Transverse colon (tissue), 4 donors: ENCODE data around the gene IFI27. TPM values are rescaled to one million over a fixed set of nuclear protein-coding genes. Genes with fewer than 3 reads are reported as not detected.

Source experiments
- DNase-seq: peaks from one replicate; pipeline ENCODE4 v3.0.0-alpha.2; 2019
- H3K27ac ChIP-seq, 4 donors: fragments of 200-600 bp; sonication (generic); 2 replicates each; pipeline ENCODE4 v1.5.1; 2016 to 2018; ENCODE audit warnings: inconsistent platforms in 4 of 4
- H3K27me3 ChIP-seq: fragments of 200-600 bp; sonication (generic); 2 replicates; pipeline ENCODE4 v1.5.1; 2017; ENCODE audit warnings: inconsistent platforms
- H3K36me3 ChIP-seq, 4 donors: fragments of 200-600 bp; sonication (generic); 2 replicates each; pipeline ENCODE4 v1.5.1; 2017 to 2019; ENCODE audit warnings: inconsistent platforms in 4 of 4
- H3K4me1 ChIP-seq, 4 donors: fragments of 200-600 bp; sonication (generic); 2 replicates each; pipeline ENCODE4 v1.5.1; 2017 to 2020; ENCODE audit warnings: inconsistent platforms in 4 of 4
- H3K4me3 ChIP-seq, 4 donors: fragments of 200-600 bp; sonication (generic); 1 replicate in 1 of 4; 2 replicates in 3 of 4; pipeline versions ENCODE4 v1.5.1 to v1.6.1; 2017 to 2019; ENCODE audit warnings: inconsistent platforms in 4 of 4
- H3K9me3 ChIP-seq, 2 donors: fragments of 200-600 bp; sonication (generic); 2 replicates each; pipeline ENCODE4 v1.5.1; 2017 to 2019; ENCODE audit warnings: inconsistent platforms in 2 of 2
- EP300 ChIP-seq: sonication (generic); formaldehyde crosslinking; IDR thresholded peaks from one replicate; pipeline ENCODE4 v1.6.1; 2017; ENCODE audit warnings: antibody characterized with exemption, low read depth
- POLR2A ChIP-seq: fragments of 450-650 bp; IDR thresholded peaks from one replicate; pipeline ENCODE4 v1.6.1; 2016; ENCODE audit warnings: antibody characterized with exemption, mild to moderate bottlenecking, moderate library complexity
- POLR2AphosphoS5 ChIP-seq, 3 donors: sonication (generic); formaldehyde crosslinking; IDR thresholded peaks; one replicate each; pipeline ENCODE4 v1.6.1; 2016; ENCODE audit warnings: antibody characterized with exemption in 3 of 3
- WGBS, 2 donors: methylation state at CpG; one replicate each; pipeline ENCODE4 v1.1.5; 2018; ENCODE audit warnings: low coverage in 1 of 2; 5-methylcytosine and 5-hydroxymethylcytosine counted together
- in situ Hi-C, 4 donors: fragments of 200-750 bp; cut with MboI; loops; one replicate each; pipeline versions ENCODE4 v1.15.0 to v1.15.1; 2017; ENCODE audit warnings: low sequenced_read_pairs in 3 of 4, low pct_ligation_motif_present in 1 of 4, low pct_unique_long_range_greater_than_20kb in 1 of 4
- intact Hi-C: fragments of 100-400 bp; cut with DNase I; formaldehyde crosslinking; loops from one replicate; pipeline ENCODE4 v1.15.1; 2023; ENCODE audit warnings: low total_unique reads
- total RNA-seq, 4 donors: library from RNA; depleted of rRNA; stranded (reverse); fragments of >200 nt; gene quantifications; one replicate each; pipeline ENCODE4 v1.1.0, GENCODE V29; 2016
- TF ChIP-seq, protein P1 (sequence below), 5 experiments: fragments of 200-600 bp in 3 of 5; fragments of 450-650 bp in 2 of 5; sonication (generic) in 3 of 5; IDR thresholded peaks; 1 replicate in 2 of 5; 2 replicates in 3 of 5; pipeline ENCODE4 v1.5.1; 2016 to 2017; ENCODE audit warnings: antibody characterized with exemption in 5 of 5, inconsistent platforms in 3 of 5, mild to moderate bottlenecking in 2 of 5, moderate library complexity in 1 of 5

Gene IFI27
- total RNA-seq, 4 donors from 2014 or later = 124 to 1,625 (median 472) TPM

DNA sequence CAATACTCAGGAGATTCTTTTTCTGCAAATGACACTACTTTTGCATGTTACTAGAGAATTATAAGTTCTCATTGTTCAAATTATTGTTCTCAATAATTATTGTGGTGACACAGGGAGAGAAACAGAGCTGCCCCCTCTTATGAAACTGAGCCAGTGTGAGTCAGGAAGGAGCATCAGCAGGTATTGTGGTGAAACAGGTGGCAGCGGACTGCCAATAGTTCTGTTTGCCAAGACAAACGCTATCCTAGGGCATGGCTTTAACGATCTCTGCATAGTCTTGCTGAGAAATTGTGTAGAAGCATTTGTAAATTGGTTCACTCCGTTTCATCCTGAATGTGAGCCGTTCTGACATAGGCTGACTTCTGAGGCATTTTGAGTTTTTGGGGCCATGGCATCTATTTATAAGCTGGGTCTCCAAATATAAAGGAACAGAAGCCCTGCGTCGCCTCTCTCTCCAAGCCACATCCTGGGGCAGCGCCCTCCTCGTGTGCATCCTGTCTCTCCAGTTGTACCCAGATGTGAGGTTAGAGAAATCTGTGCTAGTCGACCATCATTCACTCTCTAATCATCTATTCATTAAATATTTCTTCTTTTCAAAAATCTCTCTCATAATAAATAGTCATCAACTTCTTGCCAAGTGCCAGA, 47.8 kb downstream of the IFI27 start:
- DNase-seq = no peak
- TF ChIP-seq, protein P1, sequence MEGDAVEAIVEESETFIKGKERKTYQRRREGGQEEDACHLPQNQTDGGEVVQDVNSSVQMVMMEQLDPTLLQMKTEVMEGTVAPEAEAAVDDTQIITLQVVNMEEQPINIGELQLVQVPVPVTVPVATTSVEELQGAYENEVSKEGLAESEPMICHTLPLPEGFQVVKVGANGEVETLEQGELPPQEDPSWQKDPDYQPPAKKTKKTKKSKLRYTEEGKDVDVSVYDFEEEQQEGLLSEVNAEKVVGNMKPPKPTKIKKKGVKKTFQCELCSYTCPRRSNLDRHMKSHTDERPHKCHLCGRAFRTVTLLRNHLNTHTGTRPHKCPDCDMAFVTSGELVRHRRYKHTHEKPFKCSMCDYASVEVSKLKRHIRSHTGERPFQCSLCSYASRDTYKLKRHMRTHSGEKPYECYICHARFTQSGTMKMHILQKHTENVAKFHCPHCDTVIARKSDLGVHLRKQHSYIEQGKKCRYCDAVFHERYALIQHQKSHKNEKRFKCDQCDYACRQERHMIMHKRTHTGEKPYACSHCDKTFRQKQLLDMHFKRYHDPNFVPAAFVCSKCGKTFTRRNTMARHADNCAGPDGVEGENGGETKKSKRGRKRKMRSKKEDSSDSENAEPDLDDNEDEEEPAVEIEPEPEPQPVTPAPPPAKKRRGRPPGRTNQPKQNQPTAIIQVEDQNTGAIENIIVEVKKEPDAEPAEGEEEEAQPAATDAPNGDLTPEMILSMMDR (IDR thresholded peaks at IDR 0.05) = no peak
- H3K9me3 ChIP-seq = no peaks in the 10 kb centered on the region
- intact Hi-C loops = no loop called here
- H3K4me1 ChIP-seq = no peaks in the 10 kb centered on the region
- H3K4me3 ChIP-seq = no peak overlapping the region
- 39 to 41% methylated on average over 6 to 10 of the region's 10 CpGs for whole genome bisulfite sequencing, 2 donors
- no peak overlapping the region for H3K27ac ChIP-seq
- H3K27me3 ChIP-seq = no peaks in the 10 kb centered on the region
- in situ Hi-C loops = no loop called here
- no peaks in the 10 kb centered on the region for H3K36me3 ChIP-seq

DNA sequence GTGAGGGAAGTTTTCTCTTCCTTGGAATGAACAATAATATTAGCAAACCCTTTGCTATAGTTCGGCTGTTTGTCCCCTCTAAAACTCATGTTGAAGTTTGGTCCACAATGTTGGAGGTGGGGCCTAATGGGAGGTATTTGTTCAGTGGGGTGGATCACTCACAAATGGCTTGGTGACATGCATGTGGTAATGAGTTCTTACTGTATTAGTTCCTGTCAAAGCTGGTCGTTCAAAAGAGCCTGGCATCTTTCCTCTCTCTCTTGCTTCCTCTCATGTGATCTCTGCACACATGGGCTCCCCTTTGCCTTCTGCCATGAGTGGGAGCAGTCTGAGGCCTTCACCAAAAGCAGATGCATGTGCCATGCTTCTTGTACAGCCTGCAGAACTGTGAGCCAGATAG, 50.5 kb downstream of the IFI27 start:
- intact Hi-C loops = no loop called here
- 49 to 86% methylated on average over 1 to 2 of the region's 2 CpGs for WGBS, 2 donors
- no peak for TF ChIP-seq EP300
- no peak for TF ChIP-seq POLR2AphosphoS5 (IDR thresholded peaks at IDR 0.05)
- no peak for TF ChIP-seq POLR2A
- TF ChIP-seq, protein P1 (IDR thresholded peaks at IDR 0.05) = no peak
- Histone ChIP-seq H3K27me3 (peaks cover 4% of the 10 kb centered on the region), H3K9me3 (no peaks in the 10 kb centered on the region), H3K4me3 (no peak overlapping the region), H3K27ac (no peak overlapping the region), H3K4me1 (no peaks in the 10 kb centered on the region), H3K36me3 (no peaks in the 10 kb centered on the region)
- no peak for DNase-seq
- in situ Hi-C loops = no loop called here

DNA sequence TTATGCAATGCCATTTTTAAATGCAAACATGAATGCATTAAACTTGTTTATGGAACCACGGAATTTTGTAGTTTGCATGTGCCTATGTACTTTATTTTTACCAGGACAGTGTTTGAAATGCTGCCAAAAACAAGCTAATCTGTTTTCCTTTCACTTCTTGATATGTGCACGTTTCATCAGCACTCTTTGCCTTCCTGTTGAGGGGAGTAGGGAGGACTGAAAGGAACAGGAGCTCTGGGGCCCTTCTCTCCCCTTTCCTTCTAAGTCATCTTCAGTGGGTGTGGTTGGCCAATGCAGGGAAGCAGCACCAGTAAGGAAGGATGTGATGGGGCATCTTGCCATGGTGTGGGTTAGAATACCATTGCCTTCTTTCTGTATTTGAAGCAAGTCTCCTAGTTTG, 51.4 kb downstream of the IFI27 start:
- H3K36me3 ChIP-seq = no peaks in the 10 kb centered on the region
- in situ Hi-C loops (no loop called here), intact Hi-C loops (no loop called here)
- H3K9me3 ChIP-seq = no peaks in the 10 kb centered on the region
- no peak overlapping the region for H3K27ac ChIP-seq
- H3K4me1 ChIP-seq = no peaks in the 10 kb centered on the region
- TF ChIP-seq, protein P1 (IDR thresholded peaks at IDR 0.05) = no peak
- TF ChIP-seq EP300 (no peak), POLR2A (no peak), POLR2AphosphoS5 (IDR thresholded peaks at IDR 0.05) (no peak)
- H3K4me3 ChIP-seq = no peak overlapping the region
- 1 to 4% methylated on average over 2 of the region's 2 CpGs for WGBS, 2 donors
- H3K27me3 ChIP-seq = peaks cover 5% of the 10 kb centered on the region
- DNase-seq = no peak

DNA sequence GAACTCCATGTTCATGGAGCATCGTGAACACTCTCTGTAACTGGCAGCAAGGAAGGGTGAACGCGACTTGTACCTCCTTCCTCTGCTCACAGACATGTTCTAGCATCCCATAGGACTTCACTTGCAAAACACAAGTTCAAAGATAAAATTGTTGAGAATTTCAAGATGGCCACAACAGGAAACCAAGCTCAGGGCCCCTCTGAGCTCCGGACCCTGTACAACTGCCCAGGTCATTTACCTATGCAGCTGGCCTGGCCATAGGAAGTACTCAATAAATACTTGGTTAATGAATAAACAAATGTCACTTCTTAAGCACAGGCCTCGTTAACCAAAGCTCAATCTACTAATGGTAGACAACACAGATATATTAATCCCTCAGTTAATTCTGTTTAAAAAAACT, 51.9 kb downstream of the IFI27 start:
- WGBS, 2 donors = 85% methylated on average over 5 of the region's 5 CpGs; no CpG with 5 or more reads in 1 of the 2 donors
- Histone ChIP-seq H3K27me3 (peaks cover 7% of the 10 kb centered on the region), H3K4me3 (no peak overlapping the region), H3K36me3 (no peaks in the 10 kb centered on the region), H3K4me1 (no peaks in the 10 kb centered on the region), H3K27ac (no peak overlapping the region), H3K9me3 (no peaks in the 10 kb centered on the region)
- TF ChIP-seq POLR2AphosphoS5 (IDR thresholded peaks at IDR 0.05) (no peak), EP300 (no peak), POLR2A (no peak)
- TF ChIP-seq, protein P1 (IDR thresholded peaks at IDR 0.05) = no peak
- in situ Hi-C loops = no loop called here
- intact Hi-C loops = no loop called here
- no peak for DNase-seq
